Esophagus squamous epithelium (tissue), 5 donors: ENCODE measurements around the gene TMEM164. TPM values are rescaled to one million over a fixed set of nuclear protein-coding genes. Genes with fewer than 3 reads are reported as not detected.
A peak's percentile ranks its signal among the peaks of the same experiment; 100 is the strongest.

Experiments
- DNase-seq: peaks from one replicate; lab custom pipeline; 2025; lab: John Stamatoyannopoulos, UW
- H3K27ac ChIP-seq, 4 donors: fragments of 200-600 bp; sonication (generic); one replicate each; pipeline ENCODE4 v1.5.1; 2016 to 2019; ENCODE audit warnings: mild to moderate bottlenecking in 1 of 4
- H3K27me3 ChIP-seq, 4 donors: fragments of 200-600 bp; sonication (generic); 1 replicate in 3 of 4; 2 replicates in 1 of 4; pipeline versions ENCODE4 v1.5.1 to v1.6.0; 2017 to 2021; ENCODE audit warnings: antibody characterized with exemption in 1 of 4
- H3K36me3 ChIP-seq, 3 donors: fragments of 200-600 bp; sonication (generic); one replicate each; pipeline ENCODE4 v1.5.1; 2016 to 2019
- H3K4me1 ChIP-seq, 3 donors: fragments of 200-600 bp; sonication (generic); one replicate each; pipeline ENCODE4 v1.5.1; 2017 to 2019
- H3K4me3 ChIP-seq, 4 donors: fragments of 200-600 bp; sonication (generic); 1 replicate in 3 of 4; 2 replicates in 1 of 4; pipeline ENCODE4 v1.5.1; 2016 to 2019; ENCODE audit warnings: mild to moderate bottlenecking in 2 of 4, moderate library complexity in 1 of 4
- H3K9me3 ChIP-seq, 3 donors: fragments of 200-600 bp; sonication (generic); one replicate each; pipeline ENCODE4 v1.5.1; 2016 to 2019
- CTCF ChIP-seq, 6 experiments: fragments of 450-650 bp in 4 of 6; fragments of 200-600 bp in 2 of 6; sonication (generic) in 2 of 6; IDR thresholded peaks; one replicate each; pipeline ENCODE4 v1.5.1; 2016 to 2019; ENCODE audit warnings: antibody characterized with exemption in 6 of 6, mild to moderate bottlenecking in 4 of 6, moderate library complexity in 4 of 6
- POLR2A ChIP-seq, 4 donors: fragments of 450-650 bp; IDR thresholded peaks; one replicate each; pipeline ENCODE4 v1.6.1; 2017; ENCODE audit warnings: antibody characterized with exemption in 4 of 4, mild to moderate bottlenecking in 4 of 4, moderate library complexity in 3 of 4
- whole genome bisulfite sequencing, 2 donors: methylation state at CpG; one replicate each; pipeline ENCODE4 v1.1.5; 2018; 5-methylcytosine and 5-hydroxymethylcytosine counted together
- intact Hi-C: fragments of 100-400 bp; cut with DNase I; formaldehyde crosslinking; loops from one replicate; pipeline ENCODE4 v1.15.0; 2022
- total RNA-seq, 4 donors: library from RNA; depleted of rRNA; stranded (reverse); fragments of >200 nt; gene quantifications; one replicate each; pipeline ENCODE4 v1.1.0, GENCODE V29; 2016
- donor health status: DM: yes; HTN: yes; CAD: no.

Gene TMEM164
- total RNA-seq, 4 donors from 2014 or later, result 18.5 to 27.3 (median 23.6) TPM

GRCh38 chrX:110004215-110004614 is 1.3 kb downstream of the TMEM164 start:
- Histone ChIP-seq H3K27me3 (no peaks in the 10 kb centered on the region), H3K36me3 (no peaks in the 10 kb centered on the region), H3K4me1 (peaks cover 10 to 51% (median 13%) of the 10 kb centered on the region in 3 donors), H3K9me3 (no peaks in the 10 kb centered on the region), H3K4me3 (peak overlapping the region in 3 of 4 donors; percentile 59 to 84 (median 72)), H3K27ac (peak overlapping the region; percentile 47 to 94 (median 88))
- no peak for DNase-seq
- intact Hi-C loops, result no loop called here
- TF ChIP-seq POLR2A (IDR thresholded peaks at IDR 0.05) (no peak), CTCF (IDR thresholded peaks at IDR 0.05) (no peak)
- WGBS, 2 donors, result 48 to 64% methylated on average over 5 of the region's 8 CpGs

GRCh38 chrX:110004731-110005369 is 1.9 kb downstream of the TMEM164 start:
- 59 to 63% methylated on average over 3 of the region's 3 CpGs for WGBS, 2 donors

GRCh38 chrX:110006161-110006560 is 3.2 kb downstream of the TMEM164 start:
- no peak for DNase-seq
- Histone ChIP-seq H3K4me1 (peaks cover 10 to 51% (median 13%) of the 10 kb centered on the region in 3 donors), H3K27me3 (no peaks in the 10 kb centered on the region), H3K27ac (peak overlapping the region in 1 of 4 donors; percentile 25), H3K9me3 (no peaks in the 10 kb centered on the region), H3K36me3 (no peaks in the 10 kb centered on the region), H3K4me3 (no peak overlapping the region)
- TF ChIP-seq CTCF (IDR thresholded peaks at IDR 0.05) (no peak), POLR2A (IDR thresholded peaks at IDR 0.05) (no peak)
- 73 to 92% methylated on average over 1 to 2 of the region's 2 CpGs for WGBS, 2 donors
- intact Hi-C loops, result no loop called here

More at GRCh38 chrX:110004731-110005369, 1.9 kb downstream of the TMEM164 start:
- H3K36me3 ChIP-seq, result no peaks in the 10 kb centered on the region
- peaks cover 10 to 51% (median 13%) of the 10 kb centered on the region in 3 donors for H3K4me1 ChIP-seq
- peak overlapping the region in 3 of 4 donors; percentile 86 to 94 (median 91) for H3K27ac ChIP-seq
- no peak for TF ChIP-seq CTCF (IDR thresholded peaks at IDR 0.05)
- no peak for TF ChIP-seq POLR2A (IDR thresholded peaks at IDR 0.05)
- H3K9me3 ChIP-seq, result no peaks in the 10 kb centered on the region
- intact Hi-C loops, result no loop called here
- peak overlapping the region in 1 of 4 donors; percentile 72 for H3K4me3 ChIP-seq
- no peak for DNase-seq
- H3K27me3 ChIP-seq, result no peaks in the 10 kb centered on the region

GRCh38 chrX:110006821-110007375 is 4.0 kb downstream of the TMEM164 start:
- Histone ChIP-seq H3K9me3 (no peaks in the 10 kb centered on the region), H3K27me3 (no peaks in the 10 kb centered on the region), H3K36me3 (no peaks in the 10 kb centered on the region), H3K27ac (peak overlapping the region in 1 of 4 donors; percentile 25), H3K4me3 (no peak overlapping the region), H3K4me1 (peaks cover 10 to 46% (median 13%) of the 10 kb centered on the region in 3 donors)
- WGBS, 2 donors, result 41 to 45% methylated on average over 2 to 3 of the region's 3 CpGs
- intact Hi-C loops, result no loop called here
- DNase-seq, result no peak
- TF ChIP-seq CTCF (IDR thresholded peaks at IDR 0.05) (no peak), POLR2A (IDR thresholded peaks at IDR 0.05) (no peak)

GRCh38 chrX:110008011-110008635 is 5.2 kb downstream of the TMEM164 start:
- Histone ChIP-seq H3K27ac (no peak overlapping the region), H3K27me3 (no peaks in the 10 kb centered on the region), H3K36me3 (no peaks in the 10 kb centered on the region), H3K9me3 (no peaks in the 10 kb centered on the region), H3K4me1 (peaks cover 10 to 56% (median 13%) of the 10 kb centered on the region in 3 donors), H3K4me3 (no peak overlapping the region)
- intact Hi-C loops, result no loop called here
- no peak for TF ChIP-seq POLR2A (IDR thresholded peaks at IDR 0.05)
- TF ChIP-seq CTCF (IDR thresholded peaks at IDR 0.05), result no peak
- DNase-seq, result no peak
- WGBS, 2 donors, result 83 to 92% methylated on average over 2 to 3 of the region's 3 CpGs
